Epidermal melanocyte (primary cell): ENCODE data around the gene GPR157.
"Not testable (repeated sequence)": the region's sequence is repeated elsewhere in the genome, so short reads cannot be mapped to it uniquely, and the experiment has no call there.

Experiments used
- DNase-seq: peaks from one replicate; pipeline ENCODE4 v3.0.0; 2011; ENCODE audit warnings: low spot score; ENCODE audit not compliant: insufficient read length

GPR157 gene

DNA sequence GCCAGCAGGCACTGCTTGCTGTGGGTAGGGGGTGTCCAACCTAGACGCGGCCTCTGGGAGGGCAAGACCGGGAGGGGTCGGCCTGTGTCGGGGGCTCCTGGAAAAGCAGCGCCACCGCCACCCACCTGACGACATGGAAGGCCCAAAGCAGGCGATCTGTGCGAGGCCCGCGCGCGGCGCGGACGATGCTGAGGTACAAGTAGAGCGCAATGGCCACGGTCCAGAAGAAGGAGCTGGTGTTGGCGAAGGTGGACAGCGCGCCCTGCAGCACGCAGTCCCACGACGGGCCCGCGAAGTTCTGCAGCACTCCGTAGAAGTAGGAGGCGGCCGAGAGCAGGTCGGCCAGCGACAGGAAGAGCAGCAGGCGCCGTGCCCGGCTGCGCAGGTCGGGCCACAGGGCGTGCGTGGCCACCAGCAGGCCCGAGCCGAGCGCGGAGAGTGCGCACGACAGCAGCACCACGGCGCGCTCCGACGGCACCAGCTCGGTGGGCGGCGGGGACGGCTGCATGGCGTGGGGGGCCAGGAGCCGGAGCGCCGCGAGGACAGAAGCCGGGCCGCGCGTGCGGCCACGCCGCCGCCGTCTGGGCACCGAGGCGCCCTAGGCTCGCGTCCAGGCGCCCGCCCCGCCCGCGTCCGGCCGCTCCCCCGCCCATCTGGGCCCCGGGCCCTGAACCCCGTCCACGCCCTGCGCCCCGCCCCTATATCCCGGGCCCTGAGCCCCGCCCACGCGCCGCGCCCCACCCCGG lies at the start of gene GPR157:
Gene GPR157, minus strand, starts transcription at position 583 of the 746 bp plus-strand sequence. Its CDS starts 75 bp downstream, at position 508.
- DNase-seq, result no peak

GRCh38 chr1:9174762-9175161 lies 45.9 kb upstream of the GPR157 start:
- no peak for DNase-seq

GRCh38 chr1:9174243-9174642 lies 45.3 kb upstream of the GPR157 start:
- no peak for DNase-seq

DNA sequence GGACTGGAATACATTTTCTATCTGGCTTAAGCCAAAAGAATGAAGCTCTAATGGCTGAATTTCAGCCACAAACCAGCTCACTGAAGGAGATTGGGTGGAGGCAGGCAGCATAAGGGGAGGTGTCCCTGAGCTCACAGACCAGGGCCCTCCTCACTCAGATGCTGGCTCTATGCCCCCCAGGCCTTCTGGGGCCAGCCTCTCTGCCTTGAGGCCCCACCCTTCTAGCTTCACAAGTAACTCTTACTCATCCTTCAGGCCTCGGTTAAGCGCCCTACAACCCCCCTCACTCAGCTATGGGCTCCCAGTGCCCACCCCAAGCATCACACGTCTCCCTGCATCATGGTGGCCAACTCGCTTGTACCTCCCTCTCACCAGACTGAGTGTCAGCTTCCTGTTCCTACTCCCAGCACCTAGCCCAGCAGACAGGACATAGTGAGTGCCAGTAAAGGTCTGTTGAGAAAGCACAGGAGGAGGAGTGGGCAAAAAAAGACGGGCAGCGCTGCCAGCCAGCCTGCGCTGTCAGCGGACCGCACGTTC lies 40.8 kb upstream of the GPR157 start:
- no peak for DNase-seq

DNA sequence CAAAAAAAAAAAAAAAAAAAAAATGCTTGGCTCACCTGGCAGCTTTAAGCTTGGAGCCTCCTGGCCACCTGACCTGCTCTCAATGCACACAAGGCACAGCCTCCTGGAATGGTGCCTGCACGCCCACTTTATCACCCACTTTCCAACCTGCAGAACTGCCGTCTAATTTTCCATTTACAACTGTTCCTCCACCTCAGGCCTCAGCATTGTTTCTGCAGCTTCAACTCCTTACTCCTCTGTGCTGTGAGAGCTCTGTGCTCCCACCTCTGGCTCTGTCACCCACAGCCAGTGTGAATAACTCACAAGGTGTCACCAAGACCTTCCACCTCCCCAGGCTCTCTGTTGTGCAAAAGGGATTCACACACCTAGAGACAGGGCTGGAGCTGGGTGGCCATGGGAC lies 38.7 kb upstream of the GPR157 start:
- DNase-seq, result no peak

DNA sequence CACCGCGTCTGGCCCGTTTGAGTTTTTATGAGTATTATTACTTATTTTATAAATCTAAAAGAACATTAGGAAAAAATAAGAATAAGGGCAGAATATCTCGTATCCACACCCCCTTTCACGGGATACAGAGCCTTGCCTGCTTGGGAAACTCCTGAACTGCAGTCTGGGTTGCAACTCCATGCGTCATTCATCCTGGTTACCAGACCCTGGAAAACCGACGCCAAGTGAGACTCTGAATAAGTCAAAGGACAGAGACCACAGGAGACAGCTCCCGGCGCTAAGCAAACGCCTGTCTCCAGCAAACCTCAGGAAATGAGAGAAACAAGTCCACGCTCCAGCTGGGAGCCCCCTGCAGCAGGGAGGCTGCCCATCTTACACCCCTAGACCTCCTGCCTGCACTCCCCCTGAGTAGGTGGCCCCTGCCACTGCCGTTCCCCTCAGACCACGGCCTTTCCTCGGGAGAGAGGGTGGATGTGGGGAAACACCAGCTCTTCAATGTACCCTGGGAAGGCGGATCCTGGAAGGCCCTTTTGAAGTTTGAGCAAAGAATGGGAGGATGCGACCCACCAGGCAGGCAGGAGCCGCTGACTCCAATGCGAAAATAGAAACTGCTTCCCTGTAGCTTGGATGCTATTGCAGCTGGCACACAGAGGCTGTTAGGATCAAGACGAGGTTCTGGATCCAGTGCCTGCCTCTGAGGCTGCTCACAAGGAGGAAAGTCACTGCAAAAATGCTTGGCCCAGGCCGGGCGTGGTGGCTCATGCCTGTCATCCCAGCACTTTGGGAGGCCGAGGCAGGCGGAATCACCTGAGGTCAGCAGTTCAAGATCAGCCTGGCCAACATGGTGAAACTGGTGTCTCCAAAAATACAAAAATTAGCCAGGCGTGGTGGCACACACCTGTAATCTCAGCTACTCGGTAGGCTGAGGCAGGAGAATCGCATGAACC lies 37.7 kb upstream of the GPR157 start:
- DNase-seq, result no peak

GRCh38 chr1:9165396-9165795 lies 36.5 kb upstream of the GPR157 start:
- no peak for DNase-seq

DNA sequence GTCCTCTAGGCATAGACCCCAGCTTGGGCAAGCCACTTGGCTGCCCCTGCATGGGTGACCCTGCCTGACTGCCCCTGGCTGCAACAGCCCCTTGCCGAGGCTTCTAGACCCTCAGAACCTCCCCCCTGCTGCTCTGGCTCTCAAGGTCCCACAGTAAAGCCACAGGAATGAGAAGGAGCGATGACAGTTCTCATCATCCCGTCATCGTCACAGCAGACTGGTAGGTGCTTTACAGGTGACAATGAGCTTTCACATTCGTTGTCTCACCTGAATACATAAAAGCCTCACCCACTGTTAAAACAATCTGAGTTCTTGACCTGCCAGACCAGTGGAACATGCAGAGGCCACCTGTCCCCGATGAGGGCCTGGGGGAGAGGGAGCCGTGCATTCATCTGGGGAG lies 36.0 kb upstream of the GPR157 start:
- DNase-seq, result no peak

DNA sequence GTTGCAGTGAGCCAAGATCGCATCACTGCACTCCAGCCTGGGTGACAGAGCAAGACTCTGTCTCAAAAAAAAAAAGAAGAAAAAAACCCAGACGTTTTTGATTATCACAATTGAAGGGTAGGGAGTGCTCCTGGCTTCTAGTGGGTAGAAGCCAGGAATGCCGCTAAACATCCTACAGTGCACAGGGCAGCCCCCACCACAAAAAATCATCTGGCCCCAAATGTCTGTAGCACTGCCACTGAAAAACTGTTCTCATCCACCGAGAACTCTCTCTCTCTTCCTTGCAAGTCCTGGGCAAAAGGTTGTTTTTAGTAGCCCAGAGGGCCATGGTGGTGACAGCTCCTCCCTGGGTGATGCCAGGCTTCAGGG lies 35.6 kb upstream of the GPR157 start:
- no peak for DNase-seq

DNA sequence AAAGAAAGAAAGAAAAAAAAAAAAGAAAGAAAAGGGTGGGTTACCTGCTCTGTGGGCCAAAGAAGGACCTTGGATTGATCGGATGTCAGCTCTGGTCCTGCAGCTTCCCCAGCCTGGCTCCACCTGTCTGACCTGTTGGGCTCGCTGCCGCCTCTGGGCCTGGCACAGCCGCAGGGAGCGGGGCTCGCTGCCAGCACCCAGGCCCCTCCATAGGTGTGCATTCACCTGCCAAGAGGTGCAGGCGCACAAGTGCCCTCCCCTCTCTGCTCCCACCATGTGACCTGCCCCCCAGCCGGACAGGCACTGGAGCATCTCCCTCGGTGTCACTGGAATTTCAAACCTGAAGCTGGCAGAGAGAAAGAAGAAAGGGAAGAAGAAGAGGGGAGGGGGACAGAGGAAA lies 33.1 kb upstream of the GPR157 start:
- DNase-seq, result no peak

DNA sequence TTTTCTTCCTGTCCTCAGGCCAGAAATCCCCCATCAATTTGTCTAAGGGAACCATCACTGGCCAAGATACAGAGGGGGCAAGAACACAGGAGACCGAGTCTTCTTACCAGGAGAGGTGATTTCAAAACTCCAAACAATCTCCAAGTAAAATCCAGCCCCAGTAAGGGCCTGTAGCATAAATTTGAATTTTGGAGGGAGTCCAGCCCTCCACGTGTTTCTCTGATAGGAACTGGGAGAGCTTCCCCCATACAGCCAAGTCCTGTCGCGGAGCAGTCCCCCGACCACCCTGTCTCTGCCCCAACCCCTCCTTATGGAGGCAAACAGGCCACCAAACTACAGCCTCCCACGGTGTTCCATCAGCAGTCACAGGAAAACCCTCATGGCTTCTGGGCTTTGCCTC lies 32.4 kb upstream of the GPR157 start:
- no peak for DNase-seq

DNA sequence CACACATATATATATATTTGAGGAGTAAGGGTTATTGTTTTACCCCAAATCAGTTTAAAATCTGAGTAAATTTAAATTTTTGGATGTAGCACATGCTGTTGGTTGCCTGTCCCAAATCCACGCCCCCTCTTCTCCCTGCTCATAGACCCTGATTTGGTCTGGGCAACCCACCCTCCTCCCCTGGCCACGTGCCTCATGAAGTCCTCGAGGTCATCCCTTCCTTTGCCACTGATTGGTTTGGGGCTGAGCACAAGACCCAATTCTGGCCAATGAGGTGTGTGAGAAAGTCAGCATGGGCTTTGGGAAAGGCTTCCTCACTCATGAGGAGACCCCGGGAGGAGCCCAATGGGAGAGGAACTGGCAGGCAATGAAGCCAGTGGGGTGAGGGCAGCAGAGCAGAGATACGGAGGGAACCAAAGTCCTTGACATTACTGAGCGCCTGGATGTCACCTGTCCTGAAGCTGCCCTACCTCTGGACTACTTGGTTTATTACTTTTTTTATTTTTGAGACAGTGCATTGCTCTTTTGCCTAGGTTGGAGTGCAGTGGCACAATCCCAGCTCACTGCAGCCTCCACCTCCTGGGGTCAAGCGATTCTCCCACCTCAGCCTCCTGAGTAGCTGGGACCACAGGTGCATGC lies 31.3 kb upstream of the GPR157 start:
- no peak for DNase-seq

DNA sequence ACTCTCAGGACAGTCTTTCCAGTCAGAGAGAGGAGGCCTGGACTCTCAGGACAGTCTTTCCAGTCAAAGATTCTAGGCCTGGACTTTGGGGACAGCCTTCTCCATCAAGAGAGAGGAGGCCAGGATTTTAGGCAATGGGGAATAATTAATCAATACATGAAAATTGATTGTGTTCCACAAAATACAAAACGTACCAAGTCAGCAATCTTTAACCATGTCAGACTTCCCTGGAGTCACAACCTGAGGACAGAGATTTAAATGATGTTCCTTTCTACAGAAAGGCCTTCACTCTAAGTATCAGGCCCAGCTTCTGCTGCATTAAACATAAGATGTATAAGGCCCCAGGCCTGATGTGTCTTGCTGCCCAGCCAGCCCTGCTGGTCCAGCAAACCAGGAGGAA lies 27.0 kb upstream of the GPR157 start:
- no peak for DNase-seq

- DNase-seq, result not testable (repeated sequence)
These were observed 26.5 kb upstream of the GPR157 start for GRCh38 chr1:9155405-9155804.

DNA sequence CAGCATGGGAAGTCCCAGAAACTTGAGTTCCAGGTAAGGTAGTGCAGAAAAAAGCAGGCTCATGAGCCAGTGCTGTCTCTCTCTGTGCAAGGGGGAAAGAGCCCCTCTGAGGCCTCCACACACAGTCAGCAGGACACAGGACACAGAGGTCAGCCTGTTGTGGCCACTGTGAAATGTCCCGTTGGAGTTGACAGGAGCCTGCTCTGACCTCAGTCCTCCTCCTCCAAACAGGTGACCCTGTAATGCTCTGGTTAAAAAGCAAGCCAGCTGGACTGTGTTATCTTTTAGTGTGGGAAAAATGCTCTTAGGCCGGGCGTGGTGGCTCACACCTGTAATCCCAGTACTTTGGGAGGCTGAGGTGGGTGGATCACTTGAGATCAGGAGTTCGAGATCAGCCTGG lies 24.2 kb upstream of the GPR157 start:
- no peak for DNase-seq

DNA sequence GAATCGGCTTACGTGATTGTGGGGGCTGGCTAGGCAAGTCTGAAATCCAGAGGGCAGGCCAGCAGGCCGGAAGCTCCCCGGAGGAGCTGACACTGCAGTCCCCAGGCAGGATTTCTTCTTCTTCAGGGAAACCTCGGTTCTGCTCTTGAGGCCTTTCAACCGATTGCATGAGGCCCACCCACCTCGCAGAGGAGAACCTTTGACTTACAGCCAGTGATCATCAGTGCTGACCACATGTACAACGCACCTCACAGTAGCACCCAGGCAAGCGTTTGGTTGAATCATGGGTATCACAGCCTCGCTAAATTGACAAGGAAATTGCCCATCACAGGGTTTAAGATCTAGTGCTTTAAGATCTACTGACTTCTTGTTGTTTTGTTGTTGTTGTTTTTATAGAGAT lies 23.6 kb upstream of the GPR157 start:
- no peak for DNase-seq

DNA sequence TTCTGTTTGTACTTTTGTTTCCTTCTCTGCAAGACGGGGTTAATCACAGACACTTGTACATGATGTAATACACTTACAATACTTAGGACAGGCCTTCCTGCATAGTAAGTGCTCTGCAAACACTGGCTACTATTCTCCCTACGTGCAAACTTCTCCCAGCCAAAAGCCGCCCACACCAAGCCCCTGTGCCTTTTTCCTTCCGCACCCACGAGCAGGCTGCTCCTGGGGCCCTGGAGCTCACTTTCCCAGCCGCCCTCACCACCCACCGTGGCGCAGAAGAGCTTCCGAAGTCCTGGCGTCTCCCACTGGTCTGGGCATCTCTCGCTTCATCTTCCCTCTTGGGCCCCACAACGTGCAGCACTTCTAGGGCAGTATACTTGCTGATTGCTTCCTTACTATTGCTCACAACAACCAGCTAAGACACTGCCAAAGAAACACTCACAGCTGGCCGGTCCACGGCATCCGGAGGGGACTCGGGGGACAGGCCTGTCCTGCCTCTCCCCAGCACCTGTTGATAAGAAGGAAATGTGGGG lies 22.5 kb upstream of the GPR157 start:
- DNase-seq, result no peak

GRCh38 chr1:9150582-9151327 lies 21.9 kb upstream of the GPR157 start:
- no peak for DNase-seq

DNA sequence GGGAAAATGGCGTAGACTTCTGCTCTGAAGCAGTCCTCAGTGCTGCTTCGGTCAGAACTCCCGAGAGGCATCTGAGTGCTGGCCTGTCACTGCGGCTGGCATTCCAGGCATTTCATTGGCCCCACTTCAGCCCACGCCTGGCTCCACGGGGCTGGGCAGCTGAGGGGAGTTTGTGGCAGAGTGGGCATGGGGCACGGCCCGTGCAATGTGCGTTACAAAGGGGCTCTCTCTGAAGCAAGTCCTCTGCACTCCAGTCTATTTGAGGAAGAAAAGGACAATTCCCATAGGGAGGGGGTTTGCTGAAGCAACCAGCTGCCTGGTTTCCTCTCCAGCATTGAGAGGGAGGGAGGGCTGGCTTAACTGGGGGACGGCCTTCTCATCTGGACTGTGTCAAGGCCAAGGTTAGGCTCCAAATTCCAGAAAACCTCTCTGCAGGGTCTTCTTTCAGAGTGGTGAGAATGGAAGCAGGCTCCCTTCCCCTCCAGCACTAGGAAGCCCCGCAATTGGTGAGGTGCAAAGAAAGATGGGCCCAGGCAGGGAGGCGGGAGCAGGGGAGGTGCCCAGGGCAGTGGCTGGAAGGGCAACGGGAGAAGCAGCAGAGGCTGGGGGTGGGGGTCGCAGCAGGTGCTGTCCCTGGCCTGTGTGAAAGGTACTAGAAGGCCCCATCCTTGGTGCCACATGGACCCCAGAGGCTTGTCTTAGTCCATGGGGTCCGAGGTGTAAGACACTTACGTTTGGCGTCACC lies 21.1 kb upstream of the GPR157 start:
- DNase-seq, result no peak

DNA sequence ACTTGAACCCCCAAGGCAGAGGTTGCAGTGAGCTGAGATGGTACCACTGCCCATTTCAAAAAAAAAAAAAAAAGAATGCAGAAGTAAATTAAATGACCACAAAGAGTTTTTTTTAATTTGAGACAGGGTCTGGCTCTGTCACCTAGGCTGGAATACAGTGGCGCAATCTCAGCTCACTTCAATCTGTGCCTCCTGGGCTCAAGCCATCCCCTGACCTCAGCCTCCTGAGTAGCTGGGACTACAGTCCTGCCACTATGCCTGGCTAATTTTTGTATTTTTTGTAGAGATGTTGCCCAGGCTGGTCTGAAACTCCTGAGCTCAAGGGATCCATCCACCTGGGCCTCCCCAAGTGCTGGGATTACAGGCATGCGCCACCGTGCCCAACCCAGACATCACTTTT lies 20.2 kb upstream of the GPR157 start:
- DNase-seq, result no peak
